Neuronal stem cell (in vitro differentiated cells): ENCODE measurements around the gene SRGN.

Experiments
- DNase-seq: peaks from one replicate; pipeline ENCODE4 v3.0.0-alpha.2; 2013; ENCODE audit warnings: low spot score
- H2AFZ ChIP-seq: one replicate; pipeline ENCODE4 v1.6.1; 2013; ENCODE audit warnings: mild to moderate bottlenecking, low read length, inconsistent platforms
- H2AK5ac ChIP-seq: 2 replicates; pipeline ENCODE4 v1.6.1; 2013; ENCODE audit warnings: low read depth, mild to moderate bottlenecking, inconsistent platforms, low read length, moderate library complexity, mixed read lengths
- H2BK120ac ChIP-seq: 2 replicates; pipeline ENCODE4 v1.6.1; 2013; ENCODE audit warnings: low read depth, mild to moderate bottlenecking, inconsistent platforms, low read length, moderate library complexity, mixed read lengths
- H2BK12ac ChIP-seq: one replicate; pipeline ENCODE4 v1.6.1; 2013; ENCODE audit warnings: low read length, inconsistent platforms
- H2BK15ac ChIP-seq: 2 replicates; pipeline ENCODE4 v1.6.1; 2013; ENCODE audit warnings: mild to moderate bottlenecking, low read length, inconsistent platforms, mixed read lengths
- H2BK5ac ChIP-seq: one replicate; pipeline ENCODE4 v1.6.1; 2013; ENCODE audit warnings: inconsistent platforms, mild to moderate bottlenecking, low read length, moderate library complexity
- H3K14ac ChIP-seq: one replicate; pipeline ENCODE4 v1.6.1; 2013; ENCODE audit warnings: low read length, inconsistent platforms
- H3K18ac ChIP-seq: 2 replicates; pipeline ENCODE4 v1.6.1; 2013; ENCODE audit warnings: low read length, inconsistent platforms
- H3K23ac ChIP-seq: 2 replicates; pipeline ENCODE4 v1.6.1; 2013; ENCODE audit warnings: low read depth, mild to moderate bottlenecking, mixed read lengths, low read length, inconsistent platforms; ENCODE audit not compliant: poor library complexity
- H3K27ac ChIP-seq: replicated peaks from 3 replicates; pipeline ENCODE4 v1.5.1; 2013; ENCODE audit warnings: low read length, inconsistent platforms
- H3K27me3 ChIP-seq, 3 experiments: 2 replicates each; pipeline ENCODE4 v1.6.1; 2013; ENCODE audit warnings: low read length in 3 of 3, mild to moderate bottlenecking in 2 of 3, inconsistent platforms in 1 of 3, low read depth in 1 of 3, mixed read lengths in 1 of 3, moderate library complexity in 1 of 3; ENCODE audit not compliant: control insufficient read depth in 3 of 3, insufficient read depth in 3 of 3
- H3K36me3 ChIP-seq, 2 donors: replicated peaks in 1 of 2; 2 replicates each; pipeline ENCODE4 v1.6.1; 2013; ENCODE audit warnings: low read length in 2 of 2; ENCODE audit not compliant: control insufficient read depth in 2 of 2, insufficient read depth in 2 of 2
- H3K4ac ChIP-seq: 2 replicates; pipeline ENCODE4 v1.6.1; 2013; ENCODE audit warnings: inconsistent platforms, mild to moderate bottlenecking, low read length, moderate library complexity
- H3K4me1 ChIP-seq, 2 donors: 1 replicate in 1 of 2; 2 replicates in 1 of 2; pipeline ENCODE4 v1.6.1; 2013; ENCODE audit warnings: low read length in 2 of 2, low read depth in 1 of 2; ENCODE audit not compliant: control insufficient read depth in 2 of 2, insufficient read depth in 1 of 2
- H3K4me2 ChIP-seq: one replicate; pipeline ENCODE4 v1.6.1; 2013; ENCODE audit warnings: mild to moderate bottlenecking, low read length, inconsistent platforms; ENCODE audit not compliant: insufficient read depth, poor library complexity, severe bottlenecking
- H3K4me3 ChIP-seq, 2 donors: 2 replicates each; pipeline ENCODE4 v1.5.1; 2013; ENCODE audit warnings: low read length in 2 of 2, mild to moderate bottlenecking in 2 of 2, inconsistent platforms in 1 of 2, moderate library complexity in 1 of 2
- H3K79me1 ChIP-seq: one replicate; pipeline ENCODE4 v1.6.1; 2013; ENCODE audit warnings: low read depth, mild to moderate bottlenecking, inconsistent platforms, low read length, moderate library complexity
- H3K9ac ChIP-seq: one replicate; pipeline ENCODE4 v1.6.1; 2013; ENCODE audit warnings: mild to moderate bottlenecking, low read depth, low read length, inconsistent platforms; ENCODE audit not compliant: poor library complexity
- H3K9me3 ChIP-seq, 2 donors: replicated peaks in 1 of 2; 2 replicates each; pipeline versions ENCODE3 to v1.6.1; 2013; ENCODE audit warnings: low read length in 2 of 2, mild to moderate bottlenecking in 2 of 2, inconsistent platforms in 1 of 2, low read depth in 1 of 2, mixed read lengths in 1 of 2, moderate library complexity in 1 of 2; ENCODE audit not compliant: control insufficient read depth in 2 of 2, insufficient read depth in 1 of 2
- H4K8ac ChIP-seq: one replicate; pipeline ENCODE4 v1.6.1; 2013; ENCODE audit warnings: low read depth, mild to moderate bottlenecking, inconsistent platforms, low read length, moderate library complexity
- H4K91ac ChIP-seq: one replicate; pipeline ENCODE4 v1.6.1; 2013; ENCODE audit warnings: low read length, low read depth, mild to moderate bottlenecking, inconsistent platforms; ENCODE audit not compliant: poor library complexity
- WGBS, 2 donors: extraction: QIAGEN DNeasy Blood & Tissue Kit; methylation state at CpG; one replicate each; pipeline ENCODE4 v1.1.7; 2013; ENCODE audit warnings: missing lambda C conversion rate in 2 of 2, mixed read lengths in 1 of 2; ENCODE audit not compliant: insufficient read length in 2 of 2, insufficient replicate concordance in 1 of 2; ENCODE audit errors: extremely low coverage in 2 of 2; 5-methylcytosine and 5-hydroxymethylcytosine counted together

Gene SRGN

DNA sequence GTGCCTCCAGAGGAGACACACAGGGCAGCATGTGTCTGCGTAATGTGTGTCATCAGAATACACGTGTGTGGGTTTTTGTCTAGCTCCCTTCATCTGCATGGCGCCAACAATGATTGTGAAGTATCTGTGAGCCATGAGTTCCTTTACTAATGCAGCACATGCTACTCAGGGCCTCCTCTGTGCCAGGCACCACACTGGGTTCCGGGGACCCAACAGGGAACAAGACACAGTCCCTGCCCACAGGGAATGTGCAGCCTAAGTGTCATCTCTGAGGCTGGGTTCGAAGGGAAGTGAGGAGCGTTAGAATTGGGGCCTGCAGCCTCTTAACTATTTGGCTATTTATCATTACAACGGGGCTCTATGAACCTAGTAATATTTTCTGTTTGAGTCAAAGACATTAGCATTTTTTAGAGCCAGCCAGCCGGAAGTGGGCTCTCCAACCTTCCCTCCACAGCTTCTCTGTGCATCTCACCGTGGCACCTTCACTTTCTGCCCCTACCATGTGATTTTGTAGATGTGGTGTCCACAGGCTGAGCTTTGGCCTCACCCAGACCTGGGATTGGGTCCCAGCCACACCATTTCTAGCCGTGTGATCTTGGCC is 43.9 kb upstream of the SRGN start:
- WGBS, 2 donors, result no CpG with 5 or more reads among the region's 10 CpGs
- H3K4ac ChIP-seq, result no peak overlapping the region
- peaks cover 0 to 1% of the 10 kb centered on the region in 2 donors for H3K9me3 ChIP-seq
- no peak overlapping the region for H4K8ac ChIP-seq
- H2BK12ac ChIP-seq, result no peak overlapping the region
- no peaks in the 10 kb centered on the region for H3K79me1 ChIP-seq
- H2BK120ac ChIP-seq, result no peak overlapping the region
- no peak overlapping the region for H4K91ac ChIP-seq
- H3K4me1 ChIP-seq, result no peaks in the 10 kb centered on the region
- H3K14ac ChIP-seq, result peak overlapping the region; percentile 98
- no peaks in the 10 kb centered on the region for H3K36me3 ChIP-seq
- no peak overlapping the region for H2BK5ac ChIP-seq
- no peak overlapping the region for H3K18ac ChIP-seq
- H3K27ac ChIP-seq, result no peak overlapping the region
- DNase-seq, result no peak
- H3K4me2 ChIP-seq, result no peak overlapping the region
- no peak overlapping the region for H3K9ac ChIP-seq
- H2AFZ ChIP-seq, result peak overlapping the region; percentile 69
- no peak overlapping the region for H2AK5ac ChIP-seq
- H3K27me3 ChIP-seq, result peaks cover 0 to 2% (median 0%) of the 10 kb centered on the region in 3 experiments
- no peak overlapping the region for H3K4me3 ChIP-seq
- H3K23ac ChIP-seq, result no peak overlapping the region
- no peak overlapping the region for H2BK15ac ChIP-seq

- H2BK15ac ChIP-seq, result no peak overlapping the region
- no peak overlapping the region for H2AK5ac ChIP-seq
- peaks cover 0 to 2% (median 0%) of the 10 kb centered on the region in 3 experiments for H3K27me3 ChIP-seq
- H3K18ac ChIP-seq, result no peak overlapping the region
- no peak overlapping the region for H3K14ac ChIP-seq
- no peak overlapping the region for H3K4me3 ChIP-seq
- DNase-seq, result no peak
- peaks cover 0 to 1% of the 10 kb centered on the region in 2 donors for H3K9me3 ChIP-seq
- H3K9ac ChIP-seq, result no peak overlapping the region
- no peaks in the 10 kb centered on the region for H3K79me1 ChIP-seq
- no peak overlapping the region for H4K91ac ChIP-seq
- no peak overlapping the region for H4K8ac ChIP-seq
- H3K4me1 ChIP-seq, result no peaks in the 10 kb centered on the region
- no peak overlapping the region for H3K4ac ChIP-seq
- no peaks in the 10 kb centered on the region for H3K36me3 ChIP-seq
- no peak overlapping the region for H2BK12ac ChIP-seq
- WGBS, 2 donors, result no CpG with 5 or more reads among the region's 1 CpG
- no peak overlapping the region for H2BK5ac ChIP-seq
- no peak overlapping the region for H2BK120ac ChIP-seq
- H3K23ac ChIP-seq, result no peak overlapping the region
- H3K27ac ChIP-seq, result no peak overlapping the region
- H3K4me2 ChIP-seq, result no peak overlapping the region
- H2AFZ ChIP-seq, result peak overlapping the region; percentile 69
Observed at GRCh38 chr10:69044546-69044945, 43.4 kb upstream of the SRGN start.

DNA sequence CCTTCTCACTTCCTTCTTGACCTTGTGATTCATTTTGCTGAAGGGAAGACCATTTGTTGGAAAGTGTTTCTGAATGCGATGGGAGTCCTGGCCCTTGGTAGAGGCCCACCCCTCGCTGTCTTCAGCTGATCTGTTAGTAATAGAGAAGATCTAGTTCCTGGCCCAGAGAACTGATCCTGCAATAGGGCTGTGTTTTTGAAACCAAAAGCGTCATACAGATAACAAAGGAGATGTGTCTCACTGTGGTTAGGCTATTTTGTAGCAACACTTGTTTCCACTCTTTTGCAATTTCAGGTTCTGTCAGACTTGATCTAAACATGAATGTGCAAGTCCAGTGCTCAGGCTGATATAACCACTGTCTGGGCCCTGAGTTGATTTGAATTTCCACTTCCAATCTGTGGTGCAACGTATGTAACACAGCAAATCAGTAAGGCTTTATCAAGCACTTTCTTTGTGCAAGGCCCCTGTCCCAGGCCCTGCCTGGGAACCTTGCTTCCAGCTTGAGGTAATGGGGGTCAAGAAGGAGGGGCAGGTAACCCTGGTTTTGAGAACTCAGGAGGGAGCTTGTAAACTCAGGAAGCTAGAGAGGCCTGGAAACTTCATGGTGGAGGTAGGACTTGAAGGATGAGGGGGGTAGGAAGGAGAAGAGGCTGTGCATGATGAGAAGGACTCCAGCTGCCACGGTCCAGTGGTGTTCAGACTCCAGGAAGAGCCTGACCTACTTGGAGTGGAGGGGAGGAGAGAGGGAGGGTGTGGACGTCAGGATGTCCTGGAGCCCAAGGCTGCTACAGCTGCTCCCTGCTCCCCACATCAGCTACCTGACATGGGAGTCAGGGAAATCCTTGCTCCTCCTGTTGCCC is 42.2 kb upstream of the SRGN start:
- Histone ChIP-seq H3K23ac (no peak overlapping the region), H2BK12ac (no peak overlapping the region), H4K8ac (no peak overlapping the region), H2BK5ac (no peak overlapping the region), H3K79me1 (no peaks in the 10 kb centered on the region), H2BK15ac (no peak overlapping the region), H2AK5ac (no peak overlapping the region), H2AFZ (peak overlapping the region; percentile 56), H3K9me3 (peaks cover 0 to 1% of the 10 kb centered on the region in 2 donors), H3K4ac (no peak overlapping the region), H3K27ac (no peak overlapping the region), H3K27me3 (peaks cover 0 to 2% (median 0%) of the 10 kb centered on the region in 3 experiments), H3K9ac (no peak overlapping the region), H3K4me2 (no peak overlapping the region), H3K36me3 (no peaks in the 10 kb centered on the region), H3K4me1 (no peaks in the 10 kb centered on the region), H3K18ac (no peak overlapping the region), H2BK120ac (no peak overlapping the region), H4K91ac (no peak overlapping the region), H3K4me3 (no peak overlapping the region), H3K14ac (no peak overlapping the region)
- no peak for DNase-seq
- WGBS, 2 donors, result no CpG with 5 or more reads among the region's 6 CpGs

DNA sequence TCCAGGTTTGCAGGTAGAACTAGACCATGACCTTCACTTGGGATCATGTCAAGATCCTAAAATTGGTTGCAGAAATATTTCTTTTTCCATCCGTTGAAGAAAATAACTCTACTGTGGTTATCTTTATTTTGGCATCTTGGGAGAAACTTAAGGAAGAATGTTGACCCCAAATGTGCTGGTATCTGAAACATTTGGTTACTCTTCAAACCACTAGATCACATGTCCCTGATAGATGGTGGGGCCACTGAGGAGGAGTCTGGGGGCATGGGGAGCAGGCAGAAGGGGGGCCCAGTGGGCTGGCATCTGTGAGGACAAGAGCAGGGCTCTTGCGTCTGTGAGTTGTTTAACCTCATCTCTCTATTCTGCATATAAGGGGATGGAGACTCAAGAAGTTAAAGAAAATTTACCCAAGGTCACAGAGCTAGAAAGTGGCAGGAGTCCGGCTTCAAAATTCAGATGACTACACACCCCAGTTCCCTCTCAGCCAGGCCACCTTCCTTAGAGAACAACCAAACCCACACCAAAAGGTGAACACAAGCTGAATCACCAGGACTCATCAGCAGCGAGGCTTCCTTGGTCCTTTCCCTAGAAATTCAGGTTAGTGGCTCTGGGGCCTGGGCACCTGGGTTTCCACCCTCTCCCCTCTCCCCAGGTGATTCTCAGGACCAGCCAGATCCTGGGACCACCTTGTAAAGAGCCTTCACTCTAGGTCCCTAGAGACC is 40.6 kb upstream of the SRGN start:
- H2BK5ac ChIP-seq, result no peak overlapping the region
- peaks cover 0 to 1% of the 10 kb centered on the region in 2 donors for H3K9me3 ChIP-seq
- no peak overlapping the region for H3K27ac ChIP-seq
- H2BK15ac ChIP-seq, result no peak overlapping the region
- H4K8ac ChIP-seq, result no peak overlapping the region
- H3K4ac ChIP-seq, result no peak overlapping the region
- no peaks in the 10 kb centered on the region for H3K36me3 ChIP-seq
- peaks cover 0 to 2% (median 0%) of the 10 kb centered on the region in 3 experiments for H3K27me3 ChIP-seq
- no peak overlapping the region for H2AK5ac ChIP-seq
- no peak overlapping the region for H3K9ac ChIP-seq
- no peak overlapping the region for H3K18ac ChIP-seq
- H3K4me1 ChIP-seq, result peaks cover 2 to 6% of the 10 kb centered on the region in 2 donors
- no peak overlapping the region for H2AFZ ChIP-seq
- no peak overlapping the region for H2BK120ac ChIP-seq
- H3K4me3 ChIP-seq, result no peak overlapping the region
- H3K14ac ChIP-seq, result no peak overlapping the region
- no peak for DNase-seq
- no peak overlapping the region for H3K23ac ChIP-seq
- no peak overlapping the region for H3K4me2 ChIP-seq
- H3K79me1 ChIP-seq, result no peaks in the 10 kb centered on the region
- H4K91ac ChIP-seq, result no peak overlapping the region
- WGBS, 2 donors, result no CpG with 5 or more reads among the region's 4 CpGs
- H2BK12ac ChIP-seq, result no peak overlapping the region
